Keratinocyte (primary cell): ENCODE measurements around the gene PARD3.

Experiments used
- CTCF ChIP-seq, 3 experiments: IDR thresholded peaks in 1 of 3; conservative IDR thresholded peaks in 1 of 3; optimal IDR thresholded peaks in 1 of 3; 2 replicates in 2 of 3; 3 replicates in 1 of 3; pipeline versions ENCODE3 to v1.5.1; 2011; ENCODE audit warnings: low read length in 3 of 3, mild to moderate bottlenecking in 3 of 3, moderate library complexity in 2 of 3, control low read depth in 1 of 3, inconsistent platforms in 1 of 3; ENCODE audit not compliant: insufficient read depth in 2 of 3; ENCODE audit errors: extremely low read depth in 1 of 3
- EZH2 ChIP-seq: IDR thresholded peaks from one replicate; pipeline ENCODE4 v1.6.1; 2012; ENCODE audit warnings: inconsistent platforms, mild to moderate bottlenecking, low read length, moderate library complexity

- TF ChIP-seq CTCF (optimal IDR thresholded peaks at IDR 0.05 in 1 of 3, IDR thresholded peaks at IDR 0.05 in 1 of 3, conservative IDR thresholded peaks at IDR 0.05 in 1 of 3; ENCODE audit: extremely low read depth in 1 of 3, insufficient read depth in 2 of 3, low read length in 3 of 3): no peak
- TF ChIP-seq EZH2: no peak
Measured at GRCh38 chr10:34479520-34480179, 335.4 kb downstream of the PARD3 start.
